CD4-positive, alpha-beta T cell treated with Interleukin-17A for 4 hours (primary cell): ENCODE measurements around the gene CDKN1B.

Source experiments
- DNase-seq: peaks from one replicate; pipeline ENCODE4 v3.0.0-alpha.2; 2020; ENCODE audit warnings: mixed read lengths

CDKN1B gene

DNA sequence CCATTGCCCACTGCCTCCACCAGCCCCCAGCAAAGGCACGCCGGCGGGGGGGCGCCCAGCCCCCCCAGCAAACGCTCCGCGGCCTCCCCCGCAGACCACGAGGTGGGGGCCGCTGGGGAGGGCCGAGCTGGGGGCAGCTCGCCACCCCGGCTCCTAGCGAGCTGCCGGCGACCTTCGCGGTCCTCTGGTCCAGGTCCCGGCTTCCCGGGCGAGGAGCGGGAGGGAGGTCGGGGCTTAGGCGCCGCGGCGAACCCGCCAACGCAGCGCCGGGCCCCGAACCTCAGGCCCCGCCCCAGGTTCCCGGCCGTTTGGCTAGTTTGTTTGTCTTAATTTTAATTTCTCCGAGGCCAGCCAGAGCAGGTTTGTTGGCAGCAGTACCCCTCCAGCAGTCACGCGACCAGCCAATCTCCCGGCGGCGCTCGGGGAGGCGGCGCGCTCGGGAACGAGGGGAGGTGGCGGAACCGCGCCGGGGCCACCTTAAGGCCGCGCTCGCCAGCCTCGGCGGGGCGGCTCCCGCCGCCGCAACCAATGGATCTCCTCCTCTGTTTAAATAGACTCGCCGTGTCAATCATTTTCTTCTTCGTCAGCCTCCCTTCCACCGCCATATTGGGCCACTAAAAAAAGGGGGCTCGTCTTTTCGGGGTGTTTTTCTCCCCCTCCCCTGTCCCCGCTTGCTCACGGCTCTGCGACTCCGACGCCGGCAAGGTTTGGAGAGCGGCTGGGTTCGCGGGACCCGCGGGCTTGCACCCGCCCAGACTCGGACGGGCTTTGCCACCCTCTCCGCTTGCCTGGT, at the start of gene CDKN1B:
Gene CDKN1B, plus strand, starts transcription at position 576 of the 793 bp plus-strand sequence. CDS start 472 bp downstream, outside the sequence.
- peak; percentile 89 for DNase-seq

DNA sequence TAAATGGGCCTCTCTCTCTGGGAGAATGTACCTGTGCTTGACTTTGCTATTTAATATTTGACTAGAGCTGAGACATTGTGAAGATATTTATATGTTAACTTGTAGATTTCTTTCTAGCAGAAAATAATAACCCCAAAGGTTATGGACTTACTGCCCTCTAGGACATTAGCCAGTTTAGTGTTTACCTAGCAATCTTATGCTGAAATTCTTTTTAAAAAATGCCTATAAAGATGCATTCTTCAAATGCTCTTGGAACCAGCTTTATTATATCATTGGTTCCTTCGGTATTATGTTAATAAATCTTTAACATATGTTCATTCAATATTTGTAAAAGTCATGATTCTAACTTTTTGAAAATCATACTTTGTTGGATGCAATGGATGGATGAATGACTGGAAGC, 49.2 kb upstream of the CDKN1B start:
- no peak for DNase-seq

DNA sequence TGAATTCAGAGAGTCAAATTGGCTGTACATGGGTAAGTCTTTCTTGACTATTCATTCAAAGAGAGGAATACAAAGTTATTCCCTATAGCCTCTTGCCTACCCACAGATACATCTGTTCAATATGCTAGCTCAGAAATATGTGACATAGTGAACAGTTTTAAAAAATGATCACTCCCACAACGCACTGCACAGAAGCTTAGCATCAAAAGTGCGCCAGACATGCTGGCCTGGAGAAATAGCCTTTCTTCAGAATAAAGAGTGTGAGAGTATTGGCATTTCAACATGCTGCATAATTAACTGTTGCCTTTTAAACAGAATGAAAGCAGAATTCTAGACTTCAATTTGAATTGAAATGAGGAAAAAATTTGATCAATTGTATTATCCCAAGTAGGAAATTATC, 48.1 kb upstream of the CDKN1B start:
- DNase-seq, result no peak

DNA sequence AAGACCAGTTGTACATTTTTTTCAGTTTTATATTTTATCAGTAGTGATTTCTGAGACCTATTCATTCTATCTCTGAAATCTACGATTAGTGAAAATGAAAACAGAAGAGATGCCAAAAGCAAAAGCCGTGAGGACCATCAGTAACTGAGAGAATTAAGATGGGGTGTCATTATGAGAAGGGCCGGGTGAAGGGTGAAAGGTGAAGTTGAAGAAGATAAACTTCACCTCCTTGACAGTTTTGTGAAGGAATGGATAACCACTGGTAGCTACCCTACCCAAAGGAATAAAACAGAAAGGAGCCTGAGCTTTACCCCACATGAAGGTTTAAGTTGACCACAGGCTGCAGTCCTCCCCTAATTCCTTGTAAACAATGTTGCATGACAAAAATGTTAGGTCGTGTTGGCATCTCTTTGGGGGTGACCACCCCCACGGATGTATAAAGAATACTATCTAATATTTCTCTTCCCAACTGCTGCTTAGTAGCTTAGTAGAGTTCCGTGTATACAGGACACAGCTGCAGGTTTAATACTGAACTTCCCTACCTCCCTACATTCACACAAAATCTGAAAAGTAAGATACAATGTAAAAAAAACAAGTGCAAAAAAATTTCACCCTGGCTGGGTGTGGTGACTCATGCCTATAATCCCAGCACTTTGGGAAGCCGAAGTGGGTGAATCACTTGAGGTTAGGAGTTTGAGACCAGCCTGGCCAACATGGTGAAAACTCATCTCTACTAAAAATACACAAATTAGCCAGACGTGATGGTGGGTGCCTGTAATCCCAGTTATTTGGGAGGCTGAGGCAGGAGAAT, 45.1 kb upstream of the CDKN1B start:
- no peak for DNase-seq

DNA sequence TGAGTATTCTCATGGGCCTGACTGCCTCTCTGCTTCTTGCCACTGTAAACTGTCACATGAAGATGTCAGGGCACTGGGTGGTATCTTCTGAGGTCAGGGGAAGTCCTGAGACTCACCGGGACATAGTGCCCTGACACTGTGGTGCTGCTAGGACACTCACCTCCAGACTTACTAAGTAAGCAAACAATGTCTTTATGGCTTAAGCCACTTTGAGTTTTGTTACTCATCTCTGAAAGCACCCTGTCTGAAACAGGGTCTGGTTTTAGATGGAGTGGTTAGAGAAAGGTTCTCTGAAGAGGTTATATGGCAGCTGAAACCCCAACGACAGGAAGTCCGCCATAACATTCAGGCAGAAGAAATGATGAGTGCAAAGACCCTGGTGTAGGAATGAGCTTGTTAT, 43.9 kb upstream of the CDKN1B start:
- no peak for DNase-seq

DNA sequence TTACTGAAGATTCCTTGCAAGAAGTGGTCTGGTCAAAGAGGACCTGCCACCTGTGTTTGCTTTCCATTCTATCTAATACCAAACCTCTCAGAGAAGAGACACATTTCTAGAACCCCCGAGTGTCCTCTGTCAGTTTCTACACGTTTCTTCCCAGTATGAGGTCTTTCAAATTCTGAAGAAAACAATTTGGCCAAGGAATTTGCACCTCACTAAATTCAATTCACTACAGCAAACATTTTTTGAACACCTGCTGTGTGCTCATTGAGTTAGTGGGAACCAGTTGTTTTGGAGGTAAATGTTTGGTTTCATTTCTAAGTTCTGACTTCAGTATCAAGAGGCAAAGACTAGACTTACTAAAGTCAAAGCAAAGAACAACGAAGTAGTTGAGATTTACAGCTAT, 40.6 kb upstream of the CDKN1B start:
- no peak for DNase-seq

DNA sequence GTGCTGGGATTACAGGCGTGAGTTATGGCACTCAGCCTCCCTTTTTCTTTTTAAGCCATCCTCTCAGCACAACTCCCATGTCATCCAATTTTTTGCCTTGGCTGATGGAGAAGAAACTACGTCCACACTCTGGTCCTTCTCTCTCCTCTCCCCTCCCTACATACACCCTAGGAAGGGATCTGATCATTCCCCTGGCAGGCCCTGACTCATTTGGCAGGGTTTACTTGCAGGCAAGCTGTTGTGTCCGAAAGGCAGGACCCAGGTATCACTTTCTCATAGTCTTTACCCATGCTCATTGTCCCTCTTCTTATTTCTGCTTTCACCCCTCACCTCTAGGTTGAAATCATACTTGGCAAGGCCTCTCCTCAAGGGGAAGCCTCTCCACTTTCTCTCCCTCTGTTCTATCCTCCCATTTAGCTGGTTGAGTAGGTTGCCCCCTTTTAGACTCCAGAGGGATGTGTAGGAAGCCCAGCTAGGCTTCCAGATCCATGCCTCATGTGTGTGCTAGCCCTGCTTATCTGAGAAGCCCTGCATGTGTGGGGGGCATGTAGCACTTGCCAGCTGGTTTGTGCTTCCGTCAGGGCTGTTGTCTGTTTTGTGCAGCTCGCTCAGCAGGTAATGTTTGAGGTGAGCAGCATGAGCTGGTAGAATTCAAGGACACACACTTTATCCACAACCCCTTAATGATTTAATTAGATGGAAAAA, 36.0 kb upstream of the CDKN1B start:
- DNase-seq, result no peak

DNA sequence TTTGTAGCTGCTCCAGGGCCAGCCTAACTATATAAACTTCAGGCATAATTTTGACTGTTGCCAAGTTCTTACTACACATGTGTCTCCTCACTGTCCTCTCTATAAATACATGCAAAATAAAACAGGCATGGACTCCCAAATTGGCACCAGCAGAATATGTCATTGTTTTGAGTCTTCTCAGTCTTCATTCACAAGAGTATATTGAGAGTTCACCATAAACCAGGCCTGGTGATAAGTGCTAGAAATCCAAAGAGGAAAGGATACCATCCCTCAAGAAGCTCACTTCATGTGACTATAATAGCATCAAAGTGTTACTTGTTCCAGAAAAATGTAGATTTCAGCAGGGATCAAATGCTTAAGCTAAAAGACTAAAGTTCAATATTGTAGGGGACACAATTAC, 34.9 kb upstream of the CDKN1B start:
- DNase-seq, result no peak

DNA sequence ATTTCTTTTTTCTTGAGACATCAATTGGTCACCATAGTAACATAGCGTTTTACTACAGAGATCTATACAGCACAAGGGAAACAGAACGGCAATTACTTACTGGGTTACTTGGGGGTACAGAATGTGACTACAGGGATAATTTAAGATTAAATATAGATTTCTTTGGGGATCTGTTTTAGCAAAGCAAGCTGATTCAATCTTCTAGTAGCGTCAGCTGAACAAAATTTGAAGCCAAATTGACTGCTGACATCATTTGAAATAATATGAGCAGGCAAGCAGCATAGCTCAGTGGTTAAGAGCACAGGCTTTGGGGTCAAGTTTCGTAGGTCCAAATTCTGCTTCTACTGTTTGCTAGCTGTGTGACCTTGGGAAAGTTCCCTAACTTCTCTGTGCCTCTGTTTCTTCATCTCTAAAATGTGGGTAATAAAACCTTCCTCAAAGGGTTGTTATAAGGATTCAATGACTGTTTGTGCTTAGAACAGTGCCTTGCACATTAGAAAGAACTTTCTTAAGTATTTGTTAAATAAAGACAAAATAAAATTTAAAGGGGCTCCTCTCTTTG, 34.0 kb upstream of the CDKN1B start:
- DNase-seq, result no peak

DNA sequence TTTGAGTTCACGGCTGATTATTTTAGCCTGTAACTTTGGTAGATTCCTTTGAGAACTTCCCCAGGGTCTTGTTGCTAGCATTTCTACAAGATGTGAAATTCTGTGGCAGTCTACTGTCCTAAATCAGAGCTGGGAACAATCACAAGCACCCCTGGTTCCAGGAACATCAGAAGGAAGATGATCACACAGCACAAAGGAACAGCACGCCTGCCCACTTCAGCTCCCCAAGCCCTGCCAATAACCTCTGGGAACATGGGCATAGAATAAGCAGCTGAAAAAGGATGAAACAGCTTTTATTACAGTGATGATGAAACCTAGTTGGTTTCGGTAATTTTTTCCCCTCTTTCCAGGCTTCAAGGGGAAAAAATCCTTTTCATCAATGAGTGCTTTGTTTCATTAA, 33.4 kb upstream of the CDKN1B start:
- no peak for DNase-seq

DNA sequence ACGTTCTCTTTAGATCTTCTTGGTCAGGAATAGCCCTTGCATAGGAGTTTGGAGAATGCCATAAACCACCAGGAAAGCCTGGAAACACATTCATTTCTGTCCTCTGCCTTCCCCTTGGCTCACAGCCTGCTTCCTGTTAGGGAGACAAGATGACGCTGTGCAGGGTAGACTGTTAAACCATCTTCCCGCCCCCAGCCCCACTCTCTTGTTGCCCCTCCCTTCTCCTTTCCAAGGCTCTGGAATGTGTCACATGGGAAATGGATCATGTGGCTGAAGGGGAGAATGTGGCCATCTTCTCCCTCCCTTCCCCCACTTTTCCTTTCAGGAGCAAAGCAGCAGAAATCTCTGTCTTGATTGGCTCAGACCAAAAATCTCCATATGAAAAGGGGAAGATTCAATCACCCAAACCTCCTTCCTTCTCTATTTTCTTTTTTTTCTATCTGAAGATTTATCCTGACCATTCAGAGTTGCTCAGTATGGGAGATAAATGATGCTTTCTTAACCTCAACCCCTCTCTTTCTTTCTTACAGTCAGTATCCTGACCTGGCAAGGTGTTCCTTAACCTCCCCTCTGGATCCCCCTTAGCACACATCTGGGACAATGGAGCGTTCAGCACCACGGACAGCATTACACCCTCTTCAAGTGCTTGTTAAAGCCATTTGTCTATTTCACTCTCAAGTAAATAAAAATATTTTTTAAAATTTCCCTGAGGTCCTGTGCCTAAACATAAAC, 32.6 kb upstream of the CDKN1B start:
- no peak for DNase-seq

DNA sequence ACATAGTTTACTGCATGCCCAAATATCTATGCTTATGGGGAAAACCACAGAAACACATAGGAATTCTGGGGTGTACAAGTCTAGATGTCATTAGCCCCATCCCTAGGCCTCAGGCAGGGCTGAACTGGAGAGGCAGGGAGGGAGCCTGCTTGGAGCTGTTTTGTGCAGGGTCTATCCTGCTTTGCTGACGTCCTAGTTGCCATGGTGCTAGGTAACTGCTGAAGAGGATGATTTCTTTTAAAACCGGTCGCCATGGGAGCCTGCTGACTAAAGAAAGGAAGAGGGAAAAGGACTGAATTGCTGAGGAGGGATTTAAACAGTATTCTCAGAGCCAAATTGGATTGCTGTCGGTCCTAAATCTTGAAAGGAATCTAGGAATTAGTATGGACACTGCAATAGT, 31.9 kb upstream of the CDKN1B start:
- DNase-seq, result no peak

DNA sequence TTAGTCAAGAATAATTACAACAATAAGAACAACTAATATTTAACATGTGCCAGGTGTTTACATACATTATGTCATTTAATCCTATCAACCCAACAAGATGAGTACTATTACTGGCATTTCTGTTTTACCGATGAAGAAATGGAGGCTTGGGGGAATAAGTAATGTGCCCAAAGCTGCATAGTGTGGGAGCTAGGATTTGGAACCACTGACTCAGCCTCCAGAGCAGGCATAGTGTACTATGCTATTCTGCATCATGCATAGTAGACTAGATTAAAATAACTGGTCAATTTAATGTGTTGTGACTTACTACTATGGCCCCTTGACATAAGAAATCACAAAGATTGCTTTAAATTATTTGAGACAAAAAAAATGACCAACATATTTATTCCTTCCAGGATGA, 30.7 kb upstream of the CDKN1B start:
- DNase-seq, result no peak

DNA sequence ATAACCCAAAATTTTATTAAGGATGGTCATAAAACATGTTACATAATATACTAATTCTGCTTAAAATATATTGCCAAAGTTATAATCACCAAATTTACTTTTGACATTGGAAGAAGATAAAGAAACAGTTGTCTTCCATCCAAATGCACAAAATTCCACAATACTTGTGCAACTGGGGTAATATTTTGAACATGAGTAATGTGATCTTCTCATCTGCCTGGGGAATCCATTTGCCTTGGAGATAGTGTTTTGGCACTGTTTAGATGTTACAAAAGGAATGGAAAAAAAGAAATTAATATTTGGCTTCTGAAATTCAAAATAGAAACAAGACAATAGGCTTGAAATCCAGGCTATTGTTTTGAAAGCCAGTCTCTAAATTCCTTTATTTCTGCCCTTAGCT, 30.2 kb upstream of the CDKN1B start:
- no peak for DNase-seq

DNA sequence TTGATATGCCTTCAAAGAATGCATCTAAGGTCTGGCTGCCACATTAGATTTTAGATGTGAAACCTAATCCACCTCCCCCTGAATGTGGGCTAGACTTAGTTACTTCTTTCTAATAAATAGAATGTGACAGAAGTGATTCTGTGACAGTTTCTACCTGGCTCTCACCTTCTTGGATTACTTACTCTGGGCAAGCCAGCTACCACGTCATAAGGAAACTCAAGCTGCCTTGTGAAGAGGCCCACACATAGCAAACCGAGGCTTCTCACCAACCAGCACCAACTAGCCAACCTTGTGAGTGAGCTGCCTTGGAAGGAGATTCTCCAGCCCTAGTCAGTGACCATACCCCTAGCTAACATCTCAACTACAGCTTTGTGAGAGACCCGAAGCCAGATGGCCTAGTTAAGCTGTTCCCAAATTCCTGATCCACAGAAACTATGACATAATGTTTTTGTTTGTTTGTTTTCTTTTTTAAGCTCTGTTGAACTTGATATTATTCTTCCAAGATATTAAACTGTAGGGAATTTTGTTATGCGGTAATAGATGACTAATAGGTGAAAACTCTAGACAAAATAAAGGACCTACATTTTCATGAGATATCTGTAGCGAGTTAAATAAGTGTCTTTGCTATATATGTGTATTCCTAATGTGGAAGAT, 27.4 kb upstream of the CDKN1B start:
- no peak for DNase-seq

DNA sequence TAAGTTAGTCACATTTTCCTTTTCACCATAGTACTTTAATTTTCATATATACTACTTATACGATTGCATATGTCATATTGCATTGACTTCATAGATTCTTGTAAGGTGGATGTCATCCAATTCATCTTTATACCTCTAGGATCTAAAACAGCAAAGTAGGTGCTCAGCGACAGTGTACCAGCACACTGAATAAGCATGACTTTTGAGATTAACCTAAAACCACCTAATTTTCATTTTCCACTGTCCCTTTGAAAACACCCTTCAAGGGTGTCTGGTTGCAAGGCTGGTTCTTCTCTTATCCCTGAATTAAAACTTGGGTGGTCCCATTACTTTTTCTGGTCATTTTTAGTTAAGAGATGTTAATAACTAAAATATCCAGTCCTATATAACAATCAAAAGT, 25.6 kb upstream of the CDKN1B start:
- DNase-seq, result no peak

DNA sequence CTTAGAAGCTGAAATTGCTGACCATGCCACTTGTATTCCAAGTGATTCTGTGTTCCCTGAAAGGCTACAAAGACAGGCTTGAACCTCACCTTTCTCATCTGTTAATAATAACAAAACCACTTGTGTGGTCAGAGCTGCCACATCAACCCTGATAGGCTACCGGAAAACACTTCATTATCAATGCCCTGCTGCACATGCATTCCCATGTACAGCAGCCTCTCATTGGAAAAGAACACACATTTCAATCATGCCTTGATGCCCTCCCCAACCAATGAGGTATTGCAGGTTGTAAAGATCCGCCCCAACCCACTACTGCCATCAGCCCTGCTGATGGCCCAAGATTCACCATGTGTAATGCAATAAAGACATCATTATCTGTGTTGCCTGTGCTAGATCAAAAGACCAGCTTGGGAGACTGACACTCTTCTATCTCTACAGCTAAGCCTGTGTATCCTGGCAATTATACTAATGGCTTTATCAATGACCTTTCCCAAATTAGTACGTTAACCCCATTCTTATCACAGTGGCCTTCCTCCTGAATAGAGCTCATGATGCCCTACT, 24.0 kb upstream of the CDKN1B start:
- no peak for DNase-seq

DNA sequence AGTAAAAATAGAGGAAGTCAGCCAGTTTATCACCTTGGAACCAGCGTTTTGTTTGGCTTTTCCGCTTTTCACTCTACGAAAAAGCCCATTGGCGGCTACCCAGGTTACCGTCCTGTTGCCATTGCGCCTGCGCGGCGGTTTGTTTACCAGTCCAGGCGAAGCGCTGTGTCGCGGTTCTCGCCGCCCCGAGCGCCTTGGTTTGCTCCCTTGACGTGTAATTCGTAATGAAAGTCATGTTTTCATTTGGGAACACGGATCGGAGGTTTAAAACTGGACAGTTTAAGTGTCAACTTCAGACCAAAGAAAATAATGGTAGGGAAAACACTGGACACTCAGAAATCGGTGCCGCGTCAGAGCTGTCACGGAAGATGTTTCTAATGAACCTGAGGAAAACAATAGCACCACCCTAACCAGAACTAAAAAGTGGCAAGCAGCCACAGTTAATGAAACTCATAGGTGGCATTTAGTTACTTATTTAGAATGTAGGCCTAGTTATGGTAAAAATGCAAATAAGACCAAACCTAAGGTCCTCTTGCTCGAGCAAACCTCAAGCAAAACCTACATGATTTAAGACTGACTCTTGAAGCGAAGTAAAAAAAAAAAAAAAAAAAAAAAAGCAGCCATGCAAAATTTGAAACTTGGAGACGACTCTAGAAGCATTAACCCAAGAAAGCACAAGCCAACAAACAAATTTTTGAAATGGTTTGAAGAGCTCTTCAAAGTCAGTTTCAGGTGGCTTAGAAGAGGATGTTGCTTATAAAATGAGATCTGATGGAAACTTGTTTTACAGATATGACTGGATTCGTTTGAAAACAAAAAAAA, 20.4 kb upstream of the CDKN1B start:
- peak; percentile 94 for DNase-seq

DNA sequence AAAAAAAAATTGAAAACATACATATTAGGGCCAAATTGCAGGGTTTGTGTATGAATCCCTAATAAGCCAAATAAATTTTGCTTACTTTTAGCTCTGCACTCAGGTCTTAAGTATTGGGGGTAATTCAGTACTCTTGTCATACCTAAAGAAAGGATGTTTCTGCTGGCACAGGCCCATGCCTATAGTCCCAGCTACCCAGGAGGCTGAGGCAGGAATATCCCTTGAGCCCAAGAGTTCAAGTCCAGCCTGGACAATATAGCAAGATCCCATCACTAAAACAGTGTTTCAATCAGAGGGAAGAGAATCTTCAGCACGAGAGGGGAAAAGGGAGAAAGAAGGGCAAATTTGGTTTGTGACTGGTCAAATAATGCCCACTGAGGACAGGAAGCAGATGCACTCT, 17.8 kb upstream of the CDKN1B start:
- DNase-seq, result no peak

DNA sequence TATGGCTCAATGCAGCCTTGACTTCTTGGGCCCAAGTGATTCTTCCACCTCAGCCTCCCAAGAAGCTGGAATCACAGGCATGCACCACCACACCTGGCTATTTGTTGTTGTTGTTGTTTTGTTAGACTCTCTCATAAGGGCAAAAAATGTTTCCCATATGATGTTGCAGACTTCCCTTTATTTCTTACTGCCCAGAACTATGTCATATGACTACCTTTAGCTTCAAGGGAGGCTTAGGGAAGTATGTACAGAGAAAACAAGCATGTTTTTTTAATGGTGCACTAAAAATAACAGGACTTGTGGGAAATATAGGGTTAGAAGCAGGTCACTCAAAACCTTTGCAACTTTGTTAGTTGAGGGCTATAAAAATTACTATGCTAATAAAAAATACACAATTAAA, 16.9 kb upstream of the CDKN1B start:
- no peak for DNase-seq

DNA sequence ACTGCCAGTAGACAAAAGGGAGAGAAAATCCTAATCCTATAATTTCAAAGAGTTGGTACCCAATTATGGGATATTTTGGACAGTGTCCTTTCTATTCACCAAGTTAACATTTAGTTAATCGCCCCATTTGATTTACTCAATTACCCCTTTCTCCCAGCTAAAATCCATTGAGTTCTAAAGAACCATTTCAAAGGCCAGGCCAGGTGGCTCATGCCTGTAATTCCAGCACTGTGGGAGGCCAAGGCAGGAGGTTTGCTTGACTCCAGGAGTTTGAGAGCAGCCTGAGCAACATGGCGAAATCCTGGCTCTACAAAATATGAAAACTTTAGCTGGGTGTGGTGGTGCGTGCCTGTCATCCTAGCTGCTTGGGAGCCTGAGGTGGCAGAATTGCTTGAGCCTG, 15.7 kb upstream of the CDKN1B start:
- no peak for DNase-seq
